LNCAP (cell line): ENCODE measurements around the gene MILR1.
A peak's percentile ranks its signal among the peaks of the same experiment; 100 is the strongest.

Experiments used
- TF ChIP-seq, protein P1 (sequence below): fragments of 450-650 bp; IDR thresholded peaks from 2 replicates; pipeline ENCODE4 v1.5.1; 2017; ENCODE audit warnings: mild to moderate bottlenecking

The MILR1 gene

DNA sequence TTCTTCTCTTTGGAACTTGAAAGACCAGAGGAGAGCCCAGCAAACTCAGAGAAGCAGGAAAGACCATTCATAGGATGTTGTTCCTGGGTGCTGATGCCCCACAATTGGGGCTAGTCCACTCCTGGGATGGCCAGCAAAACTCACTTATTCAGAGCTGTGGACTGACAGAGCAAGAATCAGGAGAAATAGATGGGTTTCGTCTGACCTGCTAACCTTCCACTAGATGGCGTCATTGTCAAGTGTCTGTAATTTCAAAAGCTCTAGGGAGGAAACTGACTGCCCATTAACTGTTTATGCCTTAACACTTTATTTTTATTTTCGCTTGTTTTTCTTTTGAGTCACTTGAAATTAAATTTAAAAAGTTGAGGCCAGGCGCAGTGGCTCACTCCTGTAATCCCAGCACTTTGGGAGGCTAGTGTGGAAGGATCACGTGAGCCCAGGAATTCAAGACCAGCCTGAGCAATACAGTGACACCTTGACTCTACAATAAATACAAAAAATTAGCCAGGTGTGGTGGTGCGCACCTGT is 28.7 kb upstream of the MILR1 start:
- TF ChIP-seq, protein P1, sequence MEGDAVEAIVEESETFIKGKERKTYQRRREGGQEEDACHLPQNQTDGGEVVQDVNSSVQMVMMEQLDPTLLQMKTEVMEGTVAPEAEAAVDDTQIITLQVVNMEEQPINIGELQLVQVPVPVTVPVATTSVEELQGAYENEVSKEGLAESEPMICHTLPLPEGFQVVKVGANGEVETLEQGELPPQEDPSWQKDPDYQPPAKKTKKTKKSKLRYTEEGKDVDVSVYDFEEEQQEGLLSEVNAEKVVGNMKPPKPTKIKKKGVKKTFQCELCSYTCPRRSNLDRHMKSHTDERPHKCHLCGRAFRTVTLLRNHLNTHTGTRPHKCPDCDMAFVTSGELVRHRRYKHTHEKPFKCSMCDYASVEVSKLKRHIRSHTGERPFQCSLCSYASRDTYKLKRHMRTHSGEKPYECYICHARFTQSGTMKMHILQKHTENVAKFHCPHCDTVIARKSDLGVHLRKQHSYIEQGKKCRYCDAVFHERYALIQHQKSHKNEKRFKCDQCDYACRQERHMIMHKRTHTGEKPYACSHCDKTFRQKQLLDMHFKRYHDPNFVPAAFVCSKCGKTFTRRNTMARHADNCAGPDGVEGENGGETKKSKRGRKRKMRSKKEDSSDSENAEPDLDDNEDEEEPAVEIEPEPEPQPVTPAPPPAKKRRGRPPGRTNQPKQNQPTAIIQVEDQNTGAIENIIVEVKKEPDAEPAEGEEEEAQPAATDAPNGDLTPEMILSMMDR, result peak; percentile 80

DNA sequence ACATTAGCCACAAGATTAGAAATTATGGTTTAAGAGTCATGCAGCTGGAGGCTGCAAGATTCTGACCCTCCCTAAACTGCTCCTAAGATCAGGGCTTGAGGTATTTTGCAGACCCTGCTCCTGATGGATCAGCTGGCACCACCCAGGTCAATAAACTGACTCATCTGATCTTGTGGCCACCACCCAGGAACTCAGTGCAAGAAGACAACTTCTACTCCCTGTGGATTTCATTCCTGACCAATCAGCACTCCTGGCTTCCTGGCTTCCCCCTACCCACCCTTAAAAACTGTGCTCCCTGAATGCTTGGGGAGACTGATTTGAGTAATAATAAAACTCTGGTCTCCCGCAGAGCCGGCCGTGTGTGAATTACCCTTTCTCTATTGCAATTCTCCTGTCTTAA is 25.0 kb upstream of the MILR1 start:
- TF ChIP-seq, protein P1, result no peak

DNA sequence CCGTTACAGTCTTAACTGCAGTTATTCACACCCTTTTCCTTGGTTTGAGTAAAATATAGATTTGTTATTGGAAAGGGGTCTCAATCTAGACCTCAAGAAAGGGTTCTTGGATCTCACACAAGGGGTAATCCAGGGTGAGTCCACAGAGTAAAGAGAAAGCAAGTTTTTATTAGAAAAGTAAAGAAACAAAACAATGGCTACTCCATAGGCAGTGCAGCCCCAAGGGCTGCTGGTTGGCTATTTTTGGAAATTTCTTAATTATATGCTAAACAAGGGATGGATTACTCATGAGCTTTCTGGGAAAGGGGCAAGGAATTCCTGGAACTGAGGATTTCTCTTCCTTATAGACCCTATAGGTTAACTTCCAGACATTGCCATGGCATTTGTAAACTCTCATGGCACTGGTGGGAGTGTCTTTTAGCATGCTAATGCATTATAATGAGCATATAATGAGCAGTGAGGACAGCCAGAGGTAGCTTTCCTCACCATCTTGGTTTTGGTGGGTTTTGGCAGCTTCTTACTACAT is 24.5 kb upstream of the MILR1 start:
- TF ChIP-seq, protein P1, result no peak

DNA sequence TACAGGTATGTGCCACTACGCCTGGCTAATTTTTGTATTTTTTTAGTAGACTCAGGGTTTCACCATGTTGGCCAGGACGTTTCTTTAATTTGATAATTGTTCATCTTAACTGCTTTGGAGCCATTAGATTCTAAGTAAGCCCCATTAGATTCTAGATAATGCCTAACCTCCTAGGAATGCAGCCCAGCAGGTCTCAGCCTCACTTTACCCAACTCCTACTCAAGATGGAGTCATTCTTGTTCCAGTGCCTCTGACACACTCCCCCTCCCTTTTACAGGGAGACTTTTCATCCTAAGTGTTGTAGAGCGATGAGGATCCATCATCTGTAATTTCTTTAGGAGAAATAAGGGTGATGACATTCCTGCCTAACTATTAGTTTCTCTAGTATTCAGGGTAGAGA is 23.7 kb upstream of the MILR1 start:
- TF ChIP-seq, protein P1, result no peak

DNA sequence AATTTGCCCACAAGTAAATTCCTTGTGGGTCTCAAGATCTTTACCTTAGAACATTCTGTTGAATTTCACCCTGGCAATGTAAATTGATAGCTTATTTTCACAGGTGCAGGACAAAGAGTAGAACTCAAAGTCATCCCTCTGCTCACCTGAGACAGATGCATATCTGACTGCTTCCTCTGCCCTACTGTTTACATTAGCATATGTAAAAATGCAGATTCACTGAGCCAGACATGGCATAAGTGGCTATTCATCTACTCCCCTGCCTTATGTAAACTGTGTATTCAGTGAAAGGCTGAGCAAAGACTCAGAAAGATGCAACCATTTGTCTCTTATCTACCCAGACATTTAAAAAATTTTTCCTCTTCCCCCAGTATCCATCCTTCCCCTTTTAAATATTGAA is 22.3 kb upstream of the MILR1 start:
- TF ChIP-seq, protein P1, result no peak

DNA sequence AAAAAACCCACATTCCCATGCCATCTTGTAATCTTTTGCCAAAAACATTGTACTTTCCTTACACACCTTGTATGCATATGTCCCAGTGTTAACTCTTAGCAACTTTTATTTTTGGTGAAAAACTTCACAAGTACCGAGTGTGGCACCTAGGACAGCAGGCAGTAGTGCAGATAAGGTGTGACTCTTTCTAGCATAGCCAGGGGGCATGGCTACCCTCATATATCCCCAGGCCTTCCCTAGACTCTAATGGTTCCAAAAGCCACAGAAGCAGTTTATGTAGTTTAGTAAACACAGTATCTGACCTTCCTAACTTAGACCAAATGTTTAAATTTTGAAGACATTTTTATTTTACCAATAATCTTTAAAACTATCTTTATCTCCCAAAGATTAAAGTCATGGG is 20.5 kb upstream of the MILR1 start:
- TF ChIP-seq, protein P1, result no peak

DNA sequence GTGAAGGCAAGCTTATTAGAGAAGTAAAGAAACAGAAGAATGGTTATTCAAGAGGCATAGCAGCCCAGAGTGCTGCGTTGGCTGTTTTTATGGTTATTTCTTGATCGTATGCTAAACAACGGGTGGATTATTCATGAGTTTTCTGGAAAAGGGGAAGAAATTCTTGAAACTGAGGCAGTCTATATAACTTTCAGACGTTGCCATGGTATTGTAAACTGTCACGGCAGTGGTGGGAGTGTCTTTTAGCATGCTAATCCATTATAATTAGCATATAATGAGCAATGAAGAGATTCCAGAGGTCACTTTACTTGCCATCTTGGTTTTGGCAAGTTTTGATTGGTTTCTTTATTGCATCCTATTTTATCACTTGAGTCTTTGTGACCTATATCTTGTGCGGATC is 17.4 kb upstream of the MILR1 start:
- TF ChIP-seq, protein P1, result no peak
